ENCODE results near the gene GRM1. TPM values are rescaled to one million over a fixed set of nuclear protein-coding genes. Genes with fewer than 3 reads are reported as not detected.

Gene GRM1
- total and polyA plus RNA-seq, 2 experiments from 2014 or later, result 0.29 to 0.63 TPM

GRCh38 chr6:146286961-146287360 lies 258.1 kb downstream of the GRM1 start:
- H3K4me3 Mint-ChIP-seq, result no peak overlapping the region
- Histone ChIP-seq H4K20me1 (replicated peaks; ENCODE audit: insufficient read depth) (no peaks in the 10 kb centered on the region), H3F3A (replicated peaks; ENCODE audit: low read depth) (no peaks in the 10 kb centered on the region), H3K27ac (ENCODE audit: low read depth) (no peak overlapping the region), H3K9me2 (ENCODE audit: insufficient read depth) (no peaks in the 10 kb centered on the region), H2AFZ (no peak overlapping the region), H3K4me2 (no peak overlapping the region), H3K27me3 (ENCODE audit: insufficient read depth) (no peaks in the 10 kb centered on the region), H3K79me2 (replicated peaks; ENCODE audit: insufficient read depth) (no peaks in the 10 kb centered on the region), H3K4me1 (ENCODE audit: insufficient read depth) (no peaks in the 10 kb centered on the region), H3K4me3 (no peak overlapping the region), H3K36me3 (ENCODE audit: insufficient read depth) (no peaks in the 10 kb centered on the region)
- no peaks in the 10 kb centered on the region for H3K36me3 Mint-ChIP-seq (ENCODE audit: low read depth)
- TF ChIP-seq ETS1 (IDR thresholded peaks at IDR 0.05), result no peak
- no peak for TF ChIP-seq STAT1 (IDR thresholded peaks at IDR 0.05; ENCODE audit: unreplicated experiment)
- no peak for TF ChIP-seq POLR2AphosphoS5 (IDR thresholded peaks at IDR 0.05; ENCODE audit: low read depth)
- TF ChIP-seq ZNF114 (CRISPR knock-in tag; IDR thresholded peaks at IDR 0.05), result no peak
- TF ChIP-seq CREB1 (CRISPR knock-in tag; IDR thresholded peaks at IDR 0.05; ENCODE audit: low read depth), result no peak
- TF ChIP-seq, protein P1, sequence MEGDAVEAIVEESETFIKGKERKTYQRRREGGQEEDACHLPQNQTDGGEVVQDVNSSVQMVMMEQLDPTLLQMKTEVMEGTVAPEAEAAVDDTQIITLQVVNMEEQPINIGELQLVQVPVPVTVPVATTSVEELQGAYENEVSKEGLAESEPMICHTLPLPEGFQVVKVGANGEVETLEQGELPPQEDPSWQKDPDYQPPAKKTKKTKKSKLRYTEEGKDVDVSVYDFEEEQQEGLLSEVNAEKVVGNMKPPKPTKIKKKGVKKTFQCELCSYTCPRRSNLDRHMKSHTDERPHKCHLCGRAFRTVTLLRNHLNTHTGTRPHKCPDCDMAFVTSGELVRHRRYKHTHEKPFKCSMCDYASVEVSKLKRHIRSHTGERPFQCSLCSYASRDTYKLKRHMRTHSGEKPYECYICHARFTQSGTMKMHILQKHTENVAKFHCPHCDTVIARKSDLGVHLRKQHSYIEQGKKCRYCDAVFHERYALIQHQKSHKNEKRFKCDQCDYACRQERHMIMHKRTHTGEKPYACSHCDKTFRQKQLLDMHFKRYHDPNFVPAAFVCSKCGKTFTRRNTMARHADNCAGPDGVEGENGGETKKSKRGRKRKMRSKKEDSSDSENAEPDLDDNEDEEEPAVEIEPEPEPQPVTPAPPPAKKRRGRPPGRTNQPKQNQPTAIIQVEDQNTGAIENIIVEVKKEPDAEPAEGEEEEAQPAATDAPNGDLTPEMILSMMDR (conservative IDR thresholded peaks at IDR 0.05; ENCODE audit: low read depth in 2 of 2), result no peak
- TF ChIP-seq JUNB (IDR thresholded peaks at IDR 0.05; ENCODE audit: unreplicated experiment), result no peak
- TF ChIP-seq NANOG (IDR thresholded peaks at IDR 0.05; ENCODE audit: borderline replicate concordance), result no peak
- TF ChIP-seq ZNF331 (CRISPR knock-in tag; IDR thresholded peaks at IDR 0.05; ENCODE audit: low read depth), result no peak
- TF ChIP-seq EZH2 (IDR thresholded peaks at IDR 0.05; ENCODE audit: low read depth, unreplicated experiment), result no peak
- H3K9me3 Mint-ChIP-seq, result no peaks in the 10 kb centered on the region
- H3K4me1 Mint-ChIP-seq, result no peaks in the 10 kb centered on the region
- no peak for ATAC-seq
- H3K27me3 Mint-ChIP-seq (ENCODE audit: insufficient read depth, low read depth, poor library complexity), result no peaks in the 10 kb centered on the region
- DNase-seq (ENCODE audit: low spot score), result no peak
- H3K27ac Mint-ChIP-seq, result no peak overlapping the region

DNA sequence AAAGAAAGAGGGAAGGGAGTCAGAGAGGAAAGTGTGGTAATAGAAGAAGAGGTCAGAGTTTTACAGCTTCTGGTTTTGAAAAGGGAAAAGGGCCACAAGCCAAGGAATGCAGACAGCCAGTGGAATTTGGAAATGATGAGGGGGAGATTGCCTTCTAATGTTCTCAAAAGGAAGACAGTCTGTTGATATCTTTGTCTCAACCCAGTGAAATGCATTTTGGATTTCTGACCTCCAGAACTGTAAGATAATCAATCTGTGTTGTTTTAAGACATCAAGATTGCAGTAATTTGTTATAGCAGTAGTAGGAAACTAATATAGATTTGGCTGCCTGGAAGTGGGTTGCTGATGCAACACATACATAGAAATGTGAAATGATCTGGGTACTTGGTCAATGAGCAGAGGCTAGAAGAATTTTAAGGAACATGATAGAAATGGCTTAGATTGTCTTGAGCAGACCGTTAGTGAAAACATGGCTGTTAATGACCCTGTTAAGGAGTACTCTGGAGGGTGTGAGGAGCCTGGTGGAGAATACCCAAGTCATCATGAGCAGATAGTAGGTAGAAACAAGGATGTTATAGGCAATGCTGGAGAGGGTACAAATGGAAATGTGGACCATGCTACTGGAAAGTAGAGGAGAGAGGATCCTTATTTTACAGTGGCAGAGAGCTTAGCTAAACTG lies 259.0 kb downstream of the GRM1 start:
- Histone ChIP-seq H3F3A (replicated peaks; ENCODE audit: low read depth) (no peaks in the 10 kb centered on the region), H3K4me1 (ENCODE audit: insufficient read depth) (no peaks in the 10 kb centered on the region), H3K9me2 (ENCODE audit: insufficient read depth) (no peaks in the 10 kb centered on the region), H3K4me3 (no peak overlapping the region), H4K20me1 (replicated peaks; ENCODE audit: insufficient read depth) (no peaks in the 10 kb centered on the region), H3K27me3 (ENCODE audit: insufficient read depth) (no peaks in the 10 kb centered on the region), H3K27ac (ENCODE audit: low read depth) (no peak overlapping the region), H3K4me2 (no peak overlapping the region), H3K36me3 (ENCODE audit: insufficient read depth) (no peaks in the 10 kb centered on the region), H2AFZ (no peak overlapping the region), H3K79me2 (replicated peaks; ENCODE audit: insufficient read depth) (no peaks in the 10 kb centered on the region)
- Mint-ChIP-seq H3K4me3 (no peak overlapping the region), H3K4me1 (no peaks in the 10 kb centered on the region), H3K36me3 (ENCODE audit: low read depth) (no peaks in the 10 kb centered on the region), H3K27me3 (ENCODE audit: insufficient read depth, low read depth, poor library complexity) (no peaks in the 10 kb centered on the region), H3K9me3 (no peaks in the 10 kb centered on the region), H3K27ac (no peak overlapping the region)
- DNase-seq (ENCODE audit: low spot score), result no peak
- ATAC-seq, result no peak
- TF ChIP-seq ETS1 (IDR thresholded peaks at IDR 0.05), result no peak
- no peak for TF ChIP-seq ZNF331 (CRISPR knock-in tag; IDR thresholded peaks at IDR 0.05; ENCODE audit: low read depth)
- TF ChIP-seq EZH2phosphoT487 (IDR thresholded peaks at IDR 0.05; ENCODE audit: unreplicated experiment), result no peak
- TF ChIP-seq STAT1 (IDR thresholded peaks at IDR 0.05; ENCODE audit: unreplicated experiment), result no peak
- TF ChIP-seq NANOG (IDR thresholded peaks at IDR 0.05; ENCODE audit: borderline replicate concordance), result no peak
- TF ChIP-seq REST (IDR thresholded peaks at IDR 0.05; ENCODE audit: unreplicated experiment), result no peak
- no peak for TF ChIP-seq JUNB (IDR thresholded peaks at IDR 0.05; ENCODE audit: unreplicated experiment)
- TF ChIP-seq CREB1 (CRISPR knock-in tag; IDR thresholded peaks at IDR 0.05; ENCODE audit: low read depth), result no peak
